ENCODE measurements around the gene XIRP2.

The XIRP2 gene

DNA sequence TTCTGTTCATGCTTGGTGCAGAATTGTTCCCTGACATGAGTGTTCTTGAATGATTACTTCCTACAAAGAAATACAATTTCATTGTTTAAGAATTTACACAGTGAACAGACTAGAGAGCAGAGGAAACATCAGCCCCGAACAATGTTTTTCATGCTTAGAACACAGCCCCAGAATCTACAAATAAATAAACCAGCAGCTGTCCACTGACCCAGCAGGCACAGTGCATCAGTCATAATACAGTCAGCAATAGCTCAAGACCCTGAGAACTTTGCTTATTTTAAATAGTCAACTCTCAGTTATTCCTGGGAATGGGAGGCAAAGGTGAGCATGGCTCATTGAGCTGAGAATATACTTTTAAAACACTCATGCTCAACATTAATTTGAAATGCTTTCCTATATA, 38.4 kb downstream of the XIRP2 start:
- Histone ChIP-seq H3K27ac (ENCODE audit: low read depth in 2 of 2, low read length in 2 of 2) (no peak overlapping the region), H3K4me1 (ENCODE audit: control insufficient read depth in 2 of 2, insufficient read depth in 2 of 2, low read length in 2 of 2) (no peaks in the 10 kb centered on the region), H3K4me3 (ENCODE audit: low read length in 2 of 2) (no peak overlapping the region), H3K36me3 (ENCODE audit: control insufficient read depth in 2 of 2, insufficient read depth in 2 of 2, low read length in 2 of 2) (no peaks in the 10 kb centered on the region), H3K9ac (ENCODE audit: low read depth in 1 of 2, low read length in 2 of 2) (no peak overlapping the region), H3K27me3 (ENCODE audit: control insufficient read depth in 2 of 2, insufficient read depth in 2 of 2, low read length in 2 of 2) (no peaks in the 10 kb centered on the region), H3K9me3 (ENCODE audit: control insufficient read depth in 2 of 2, low read length in 2 of 2) (no peaks in the 10 kb centered on the region)

DNA sequence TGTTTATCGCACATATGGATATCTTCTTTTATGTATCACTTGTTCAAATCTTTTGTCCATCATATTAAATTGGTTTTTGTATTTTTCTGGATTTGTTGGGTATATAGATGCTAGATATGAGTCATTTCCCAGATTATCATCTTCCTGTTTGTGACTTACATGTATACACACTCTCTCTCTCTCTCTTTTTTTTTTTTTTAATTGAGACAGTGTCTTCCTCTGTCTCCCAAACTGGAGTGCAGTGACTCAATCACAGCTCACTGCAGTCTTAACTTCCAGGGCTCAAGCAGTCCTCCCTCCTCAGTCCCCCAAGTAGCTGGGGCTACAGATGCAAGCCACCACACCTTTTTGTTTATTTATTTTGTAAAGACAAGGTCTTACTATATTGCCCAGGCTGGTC, 43.8 kb downstream of the XIRP2 start:
- Histone ChIP-seq H3K9ac (ENCODE audit: low read depth in 1 of 2, low read length in 2 of 2) (no peak overlapping the region), H3K27ac (ENCODE audit: low read depth in 2 of 2, low read length in 2 of 2) (no peak overlapping the region), H3K36me3 (ENCODE audit: control insufficient read depth in 2 of 2, insufficient read depth in 2 of 2, low read length in 2 of 2) (no peaks in the 10 kb centered on the region), H3K4me1 (ENCODE audit: control insufficient read depth in 2 of 2, insufficient read depth in 2 of 2, low read length in 2 of 2) (no peaks in the 10 kb centered on the region), H3K9me3 (ENCODE audit: control insufficient read depth in 2 of 2, low read length in 2 of 2) (no peaks in the 10 kb centered on the region), H3K4me3 (ENCODE audit: low read length in 2 of 2) (no peak overlapping the region), H3K27me3 (ENCODE audit: control insufficient read depth in 2 of 2, insufficient read depth in 2 of 2, low read length in 2 of 2) (no peaks in the 10 kb centered on the region)

DNA sequence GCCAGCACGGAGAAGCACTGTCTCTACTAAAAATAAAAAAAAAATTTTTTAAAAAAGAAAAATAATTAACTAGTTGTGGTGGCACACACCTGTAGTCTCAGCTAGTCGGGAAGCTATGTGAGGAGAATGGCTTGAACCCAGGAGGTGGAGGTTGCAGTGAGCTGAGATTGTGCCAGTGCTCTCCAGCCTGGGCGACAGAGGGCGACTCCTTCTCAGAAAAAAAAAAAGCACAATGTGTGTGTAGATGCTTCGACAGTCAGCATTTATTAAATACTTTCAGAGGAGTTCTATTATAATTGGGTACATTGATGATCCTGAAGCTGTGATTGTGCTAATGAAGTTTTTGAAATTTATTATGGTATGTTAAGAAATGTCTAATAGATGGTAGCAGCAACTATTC, 46.5 kb downstream of the XIRP2 start:
- no peak overlapping the region for H3K27ac ChIP-seq (ENCODE audit: low read depth in 2 of 2, low read length in 2 of 2)

DNA sequence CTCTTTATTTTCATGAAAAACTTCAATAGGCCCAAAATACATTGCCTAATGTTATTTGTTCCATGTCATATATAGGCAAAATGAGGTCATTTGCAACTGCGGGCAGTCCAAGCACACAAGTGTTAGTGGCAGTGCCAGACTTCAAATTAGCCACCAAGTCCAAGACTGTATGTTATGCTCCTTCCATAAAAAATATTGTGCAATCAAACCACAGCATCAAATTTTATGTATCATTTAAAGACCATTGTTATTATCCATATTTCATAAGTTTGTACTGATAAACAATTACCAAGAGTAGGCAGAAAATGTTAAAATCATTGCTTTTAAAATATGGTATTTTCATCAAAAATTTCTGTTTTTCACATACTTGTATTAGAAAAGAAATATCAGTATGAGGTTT, 54.1 kb downstream of the XIRP2 start:
- H3K27me3 ChIP-seq (ENCODE audit: control insufficient read depth in 2 of 2, insufficient read depth in 2 of 2, low read length in 2 of 2), result no peaks in the 10 kb centered on the region
- no peak overlapping the region for H3K9ac ChIP-seq (ENCODE audit: low read depth in 1 of 2, low read length in 2 of 2)
- no peaks in the 10 kb centered on the region for H3K9me3 ChIP-seq (ENCODE audit: control insufficient read depth in 2 of 2, low read length in 2 of 2)
- H3K36me3 ChIP-seq (ENCODE audit: control insufficient read depth in 2 of 2, insufficient read depth in 2 of 2, low read length in 2 of 2), result no peaks in the 10 kb centered on the region
- no peak overlapping the region for H3K27ac ChIP-seq (ENCODE audit: low read depth in 2 of 2, low read length in 2 of 2)
- no peak overlapping the region for H3K4me3 ChIP-seq (ENCODE audit: low read length in 2 of 2)
- H3K4me1 ChIP-seq (ENCODE audit: control insufficient read depth in 2 of 2, insufficient read depth in 2 of 2, low read length in 2 of 2), result no peaks in the 10 kb centered on the region

More for the DNA sequence above, 46.5 kb downstream of the XIRP2 start:
- no peaks in the 10 kb centered on the region for H3K4me1 ChIP-seq (ENCODE audit: control insufficient read depth in 2 of 2, insufficient read depth in 2 of 2, low read length in 2 of 2)
- H3K27me3 ChIP-seq (ENCODE audit: control insufficient read depth in 2 of 2, insufficient read depth in 2 of 2, low read length in 2 of 2), result no peaks in the 10 kb centered on the region
- H3K36me3 ChIP-seq (ENCODE audit: control insufficient read depth in 2 of 2, insufficient read depth in 2 of 2, low read length in 2 of 2), result no peaks in the 10 kb centered on the region
- H3K4me3 ChIP-seq (ENCODE audit: low read length in 2 of 2), result no peak overlapping the region
- no peaks in the 10 kb centered on the region for H3K9me3 ChIP-seq (ENCODE audit: control insufficient read depth in 2 of 2, low read length in 2 of 2)
- H3K9ac ChIP-seq (ENCODE audit: low read depth in 1 of 2, low read length in 2 of 2), result no peak overlapping the region

DNA sequence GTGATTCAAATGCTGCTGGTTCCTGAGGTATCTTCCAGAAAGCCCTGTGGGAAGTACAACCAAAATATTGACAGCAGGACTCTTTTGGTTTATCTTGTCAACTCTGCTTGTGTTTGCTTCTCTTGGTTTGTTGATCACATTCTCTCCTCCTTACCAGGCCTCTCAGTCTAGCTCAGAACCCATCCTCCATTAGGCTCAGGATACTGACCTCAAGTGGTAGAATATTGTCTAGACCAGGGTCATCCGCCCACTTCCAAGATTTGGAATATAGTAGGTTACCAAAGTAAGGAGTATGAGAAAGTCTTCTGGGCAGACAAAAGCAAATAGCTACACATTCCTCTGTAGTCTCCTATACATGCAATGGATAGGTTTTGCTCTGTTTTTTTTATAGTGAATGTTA, 56.6 kb downstream of the XIRP2 start:
- Histone ChIP-seq H3K27me3 (ENCODE audit: control insufficient read depth in 2 of 2, insufficient read depth in 2 of 2, low read length in 2 of 2) (no peaks in the 10 kb centered on the region), H3K9me3 (ENCODE audit: control insufficient read depth in 2 of 2, low read length in 2 of 2) (no peaks in the 10 kb centered on the region), H3K9ac (ENCODE audit: low read depth in 1 of 2, low read length in 2 of 2) (no peak overlapping the region), H3K27ac (ENCODE audit: low read depth in 2 of 2, low read length in 2 of 2) (no peak overlapping the region), H3K4me3 (ENCODE audit: low read length in 2 of 2) (no peak overlapping the region), H3K4me1 (ENCODE audit: control insufficient read depth in 2 of 2, insufficient read depth in 2 of 2, low read length in 2 of 2) (no peaks in the 10 kb centered on the region), H3K36me3 (ENCODE audit: control insufficient read depth in 2 of 2, insufficient read depth in 2 of 2, low read length in 2 of 2) (no peaks in the 10 kb centered on the region)

DNA sequence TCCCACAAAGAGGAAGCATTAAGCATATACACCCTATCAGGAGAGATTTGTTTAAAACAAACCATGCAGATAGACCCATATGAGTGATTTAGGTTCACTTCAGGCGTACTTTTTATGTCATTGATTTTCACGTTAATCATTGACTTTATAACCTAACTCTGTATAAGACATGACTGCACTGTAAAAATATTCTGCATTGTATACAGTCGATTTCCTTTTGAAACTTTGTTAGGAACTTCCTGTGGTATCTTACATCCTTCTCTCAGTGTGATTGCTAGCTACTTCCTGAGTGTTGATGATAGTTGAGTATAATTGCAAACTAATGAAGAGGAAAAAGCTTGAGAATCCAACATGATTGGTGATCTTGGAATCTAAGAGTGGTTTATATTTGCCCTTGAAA, 69.4 kb downstream of the XIRP2 start:
- no peak overlapping the region for H3K27ac ChIP-seq (ENCODE audit: low read depth in 2 of 2, low read length in 2 of 2)
- no peaks in the 10 kb centered on the region for H3K27me3 ChIP-seq (ENCODE audit: control insufficient read depth in 2 of 2, insufficient read depth in 2 of 2, low read length in 2 of 2)
- no peaks in the 10 kb centered on the region for H3K9me3 ChIP-seq (ENCODE audit: control insufficient read depth in 2 of 2, low read length in 2 of 2)
- no peaks in the 10 kb centered on the region for H3K36me3 ChIP-seq (ENCODE audit: control insufficient read depth in 2 of 2, insufficient read depth in 2 of 2, low read length in 2 of 2)
- no peaks in the 10 kb centered on the region for H3K4me1 ChIP-seq (ENCODE audit: control insufficient read depth in 2 of 2, insufficient read depth in 2 of 2, low read length in 2 of 2)
- no peak overlapping the region for H3K4me3 ChIP-seq (ENCODE audit: low read length in 2 of 2)
- no peak overlapping the region for H3K9ac ChIP-seq (ENCODE audit: low read depth in 1 of 2, low read length in 2 of 2)

DNA sequence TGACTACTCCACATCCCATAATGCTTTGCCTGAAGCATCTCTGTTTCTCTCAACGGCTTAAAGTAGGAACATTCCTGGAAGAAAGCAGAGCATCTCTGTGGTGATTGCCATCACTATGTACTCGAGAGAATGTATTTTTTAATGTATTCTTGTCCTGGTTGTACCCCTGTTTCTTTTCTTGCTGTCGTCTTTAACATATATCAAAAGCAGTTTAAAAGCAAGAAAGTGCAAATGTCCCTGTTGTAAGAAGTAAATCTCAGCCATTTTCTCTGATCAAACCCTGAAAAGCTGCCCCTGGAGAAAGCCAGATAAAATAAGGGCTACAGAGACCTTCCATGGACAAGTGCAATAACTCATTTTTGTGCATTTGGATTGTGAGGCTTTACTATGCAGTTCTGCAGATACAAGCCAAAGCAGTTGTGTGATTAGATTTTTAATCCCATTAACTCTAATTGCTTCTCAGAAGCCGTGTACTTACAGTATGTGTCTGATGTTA, 70.8 kb downstream of the XIRP2 start:
- H3K27me3 ChIP-seq (ENCODE audit: control insufficient read depth in 2 of 2, insufficient read depth in 2 of 2, low read length in 2 of 2), result no peaks in the 10 kb centered on the region
- H3K4me3 ChIP-seq (ENCODE audit: low read length in 2 of 2), result no peak overlapping the region
- no peaks in the 10 kb centered on the region for H3K4me1 ChIP-seq (ENCODE audit: control insufficient read depth in 2 of 2, insufficient read depth in 2 of 2, low read length in 2 of 2)
- H3K9me3 ChIP-seq (ENCODE audit: control insufficient read depth in 2 of 2, low read length in 2 of 2), result no peaks in the 10 kb centered on the region
- no peaks in the 10 kb centered on the region for H3K36me3 ChIP-seq (ENCODE audit: control insufficient read depth in 2 of 2, insufficient read depth in 2 of 2, low read length in 2 of 2)
- H3K9ac ChIP-seq (ENCODE audit: low read depth in 1 of 2, low read length in 2 of 2), result no peak overlapping the region
- H3K27ac ChIP-seq (ENCODE audit: low read depth in 2 of 2, low read length in 2 of 2), result no peak overlapping the region

DNA sequence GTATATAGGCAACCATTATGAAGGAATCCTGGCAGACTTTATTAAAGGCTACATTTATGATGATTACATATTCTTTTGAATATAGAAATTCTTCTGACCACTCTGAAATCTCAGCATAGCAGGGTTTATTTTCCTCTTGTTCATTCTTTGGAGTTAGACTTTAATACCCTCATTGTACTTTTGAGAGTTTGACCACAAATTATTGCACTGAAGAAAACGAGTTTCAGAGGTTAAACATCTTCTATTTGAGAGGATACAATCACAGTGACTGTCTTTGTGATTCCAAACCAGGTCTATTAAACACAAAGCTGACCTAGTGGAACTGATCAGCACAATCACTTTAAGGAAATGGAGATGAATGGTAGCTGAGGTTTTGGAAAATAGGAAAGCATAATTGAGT, 71.3 kb downstream of the XIRP2 start:
- Histone ChIP-seq H3K27ac (ENCODE audit: low read depth in 2 of 2, low read length in 2 of 2) (no peak overlapping the region), H3K4me3 (ENCODE audit: low read length in 2 of 2) (no peak overlapping the region), H3K9ac (ENCODE audit: low read depth in 1 of 2, low read length in 2 of 2) (no peak overlapping the region), H3K27me3 (ENCODE audit: control insufficient read depth in 2 of 2, insufficient read depth in 2 of 2, low read length in 2 of 2) (no peaks in the 10 kb centered on the region), H3K9me3 (ENCODE audit: control insufficient read depth in 2 of 2, low read length in 2 of 2) (no peaks in the 10 kb centered on the region), H3K36me3 (ENCODE audit: control insufficient read depth in 2 of 2, insufficient read depth in 2 of 2, low read length in 2 of 2) (no peaks in the 10 kb centered on the region), H3K4me1 (ENCODE audit: control insufficient read depth in 2 of 2, insufficient read depth in 2 of 2, low read length in 2 of 2) (no peaks in the 10 kb centered on the region)

DNA sequence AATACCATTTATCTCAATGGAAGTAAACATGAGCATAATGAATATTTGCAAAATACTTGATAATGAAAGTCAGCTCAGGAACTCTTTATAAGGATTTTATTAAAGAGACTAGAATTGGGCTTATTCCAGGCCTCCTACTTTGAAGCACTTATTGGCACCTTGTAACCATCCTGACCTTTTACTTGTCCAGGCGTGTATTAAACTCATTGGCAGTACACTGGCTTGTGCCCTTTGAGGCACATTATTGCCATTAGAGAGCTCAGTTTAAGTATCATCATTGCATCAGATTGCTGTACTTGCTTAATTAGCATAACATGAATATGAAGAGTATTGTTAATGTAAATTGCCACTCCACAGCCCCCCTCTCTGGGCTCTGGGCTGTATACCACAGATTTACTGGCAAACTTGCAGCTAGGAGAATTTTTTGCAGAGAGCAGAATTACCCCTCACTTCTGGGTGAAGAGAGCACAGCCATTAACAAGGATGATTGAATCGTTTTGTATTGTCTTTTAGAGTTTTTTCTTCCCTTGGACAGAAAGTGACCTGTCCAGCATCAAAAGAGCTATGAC, 72.5 kb downstream of the XIRP2 start:
- H3K27ac ChIP-seq (ENCODE audit: low read depth in 2 of 2, low read length in 2 of 2), result no peak overlapping the region
- H3K4me3 ChIP-seq (ENCODE audit: low read length in 2 of 2), result no peak overlapping the region
- H3K9ac ChIP-seq (ENCODE audit: low read depth in 1 of 2, low read length in 2 of 2), result no peak overlapping the region
- no peaks in the 10 kb centered on the region for H3K27me3 ChIP-seq (ENCODE audit: control insufficient read depth in 2 of 2, insufficient read depth in 2 of 2, low read length in 2 of 2)
- H3K36me3 ChIP-seq (ENCODE audit: control insufficient read depth in 2 of 2, insufficient read depth in 2 of 2, low read length in 2 of 2), result no peaks in the 10 kb centered on the region
- no peaks in the 10 kb centered on the region for H3K9me3 ChIP-seq (ENCODE audit: control insufficient read depth in 2 of 2, low read length in 2 of 2)
- H3K4me1 ChIP-seq (ENCODE audit: control insufficient read depth in 2 of 2, insufficient read depth in 2 of 2, low read length in 2 of 2), result no peaks in the 10 kb centered on the region

DNA sequence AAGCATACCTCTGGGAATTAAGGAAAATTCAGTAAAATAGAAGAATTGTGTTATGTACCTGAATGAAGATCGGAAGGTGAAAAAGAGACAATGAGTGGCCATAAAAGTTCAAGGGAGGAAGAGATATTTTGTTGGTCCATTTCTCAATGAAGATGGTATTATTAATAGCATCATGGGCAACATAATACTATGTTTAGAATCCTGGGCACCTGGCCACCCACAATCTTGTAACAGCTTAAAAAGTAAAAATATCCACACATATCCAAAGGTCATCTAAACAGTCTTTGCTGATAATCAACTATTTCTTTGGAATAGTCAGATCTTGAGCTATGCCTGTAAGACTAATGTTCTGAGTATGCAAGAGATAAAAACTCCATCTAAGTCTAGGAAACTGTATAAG, 73.7 kb downstream of the XIRP2 start:
- H3K4me3 ChIP-seq (ENCODE audit: low read length in 2 of 2), result no peak overlapping the region
- no peaks in the 10 kb centered on the region for H3K4me1 ChIP-seq (ENCODE audit: control insufficient read depth in 2 of 2, insufficient read depth in 2 of 2, low read length in 2 of 2)
- no peak overlapping the region for H3K27ac ChIP-seq (ENCODE audit: low read depth in 2 of 2, low read length in 2 of 2)
- H3K9me3 ChIP-seq (ENCODE audit: control insufficient read depth in 2 of 2, low read length in 2 of 2), result no peaks in the 10 kb centered on the region
- H3K36me3 ChIP-seq (ENCODE audit: control insufficient read depth in 2 of 2, insufficient read depth in 2 of 2, low read length in 2 of 2), result no peaks in the 10 kb centered on the region
- H3K9ac ChIP-seq (ENCODE audit: low read depth in 1 of 2, low read length in 2 of 2), result no peak overlapping the region
- no peaks in the 10 kb centered on the region for H3K27me3 ChIP-seq (ENCODE audit: control insufficient read depth in 2 of 2, insufficient read depth in 2 of 2, low read length in 2 of 2)

DNA sequence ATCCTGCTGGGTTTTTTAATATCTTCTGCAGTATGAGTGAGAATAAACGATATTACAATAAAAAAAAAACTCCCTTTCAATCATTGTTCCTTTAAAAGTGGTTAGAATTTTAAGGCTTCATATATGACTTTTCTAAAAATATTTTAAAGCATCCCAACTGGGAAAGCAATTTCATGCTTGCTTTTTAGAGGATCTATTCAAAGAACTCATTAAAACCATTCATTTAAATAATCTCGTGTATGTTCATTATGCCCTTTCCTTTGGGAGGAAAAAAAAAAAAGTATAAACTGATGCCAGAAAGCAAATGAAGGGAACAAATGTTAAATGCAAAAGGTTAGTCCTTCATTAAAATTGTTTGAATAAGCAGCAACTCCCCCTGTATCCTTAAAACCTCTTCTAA, 81.2 kb downstream of the XIRP2 start:
- no peaks in the 10 kb centered on the region for H3K9me3 ChIP-seq (ENCODE audit: control insufficient read depth in 2 of 2, low read length in 2 of 2)
- no peak overlapping the region for H3K27ac ChIP-seq (ENCODE audit: low read depth in 2 of 2, low read length in 2 of 2)
- no peaks in the 10 kb centered on the region for H3K4me1 ChIP-seq (ENCODE audit: control insufficient read depth in 2 of 2, insufficient read depth in 2 of 2, low read length in 2 of 2)
- H3K27me3 ChIP-seq (ENCODE audit: control insufficient read depth in 2 of 2, insufficient read depth in 2 of 2, low read length in 2 of 2), result no peaks in the 10 kb centered on the region
- H3K36me3 ChIP-seq (ENCODE audit: control insufficient read depth in 2 of 2, insufficient read depth in 2 of 2, low read length in 2 of 2), result no peaks in the 10 kb centered on the region
- no peak overlapping the region for H3K4me3 ChIP-seq (ENCODE audit: low read length in 2 of 2)
- H3K9ac ChIP-seq (ENCODE audit: low read depth in 1 of 2, low read length in 2 of 2), result no peak overlapping the region
